Neural cell (in vitro differentiated cells): ENCODE data around the gene RCAN1.

ENCODE experiments used
- EZH2 ChIP-seq: fragments of 200-600, 300-800 bp; shearing (Covaris generic), sonication (generic); IDR thresholded peaks from 2 replicates; pipeline ENCODE4 v1.6.1; 2014; ENCODE audit warnings: antibody characterized with exemption, low read length, borderline replicate concordance, mild to moderate bottlenecking; ENCODE audit not compliant: insufficient read depth, poor library complexity, severe bottlenecking
- POLR2AphosphoS5 ChIP-seq: IDR thresholded peaks from 2 replicates; pipeline ENCODE4 v1.6.1; 2012
- SMC3 ChIP-seq: fragments of 450-650 bp; conservative IDR thresholded peaks from 2 replicates; pipeline ENCODE4 v1.6.1; 2014; ENCODE audit warnings: antibody characterized with exemption, mild to moderate bottlenecking, moderate library complexity; ENCODE audit not compliant: poor library complexity
- TF ChIP-seq, protein P1 (sequence below): fragments of 450-650 bp; IDR thresholded peaks from 2 replicates; pipeline ENCODE4 v1.5.1; 2014; ENCODE audit warnings: antibody characterized with exemption, mild to moderate bottlenecking, moderate library complexity; ENCODE audit not compliant: poor library complexity, severe bottlenecking

DNA sequence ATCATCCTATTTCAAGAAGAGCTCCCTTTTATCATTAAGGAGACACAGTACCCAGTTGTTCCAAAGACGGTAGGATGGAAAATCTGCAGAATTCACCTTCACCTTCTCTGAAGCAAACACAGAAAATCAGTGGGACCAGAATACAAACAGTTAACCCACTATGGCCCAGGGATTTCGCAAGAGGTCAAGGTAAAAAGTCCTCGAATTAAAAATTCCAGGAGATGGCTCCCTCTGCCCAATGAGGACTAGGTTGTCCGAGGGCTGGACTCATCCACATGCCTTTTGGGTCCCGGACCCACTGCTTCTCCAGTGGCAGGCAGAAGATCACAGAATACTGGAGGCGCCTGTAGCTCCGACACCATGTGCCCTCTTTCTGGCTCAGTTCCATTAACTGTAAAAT lies 42.9 kb downstream of the RCAN1 start:
- TF ChIP-seq, protein P1, sequence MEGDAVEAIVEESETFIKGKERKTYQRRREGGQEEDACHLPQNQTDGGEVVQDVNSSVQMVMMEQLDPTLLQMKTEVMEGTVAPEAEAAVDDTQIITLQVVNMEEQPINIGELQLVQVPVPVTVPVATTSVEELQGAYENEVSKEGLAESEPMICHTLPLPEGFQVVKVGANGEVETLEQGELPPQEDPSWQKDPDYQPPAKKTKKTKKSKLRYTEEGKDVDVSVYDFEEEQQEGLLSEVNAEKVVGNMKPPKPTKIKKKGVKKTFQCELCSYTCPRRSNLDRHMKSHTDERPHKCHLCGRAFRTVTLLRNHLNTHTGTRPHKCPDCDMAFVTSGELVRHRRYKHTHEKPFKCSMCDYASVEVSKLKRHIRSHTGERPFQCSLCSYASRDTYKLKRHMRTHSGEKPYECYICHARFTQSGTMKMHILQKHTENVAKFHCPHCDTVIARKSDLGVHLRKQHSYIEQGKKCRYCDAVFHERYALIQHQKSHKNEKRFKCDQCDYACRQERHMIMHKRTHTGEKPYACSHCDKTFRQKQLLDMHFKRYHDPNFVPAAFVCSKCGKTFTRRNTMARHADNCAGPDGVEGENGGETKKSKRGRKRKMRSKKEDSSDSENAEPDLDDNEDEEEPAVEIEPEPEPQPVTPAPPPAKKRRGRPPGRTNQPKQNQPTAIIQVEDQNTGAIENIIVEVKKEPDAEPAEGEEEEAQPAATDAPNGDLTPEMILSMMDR, result no peak
- TF ChIP-seq POLR2AphosphoS5, result no peak
- TF ChIP-seq SMC3, result no peak
- no peak for TF ChIP-seq EZH2
